Hypothalamus (tissue), 51 donors: ENCODE results near the gene NR3C2.

Experiments
- DNase-seq, 51 donors: peaks; one replicate each; lab custom pipeline; 2025; lab: John Stamatoyannopoulos, UW

NR3C2 gene

GRCh38 chr4:148373093-148373492 lies 69.1 kb downstream of the NR3C2 start:
- no peak for DNase-seq

GRCh38 chr4:148369919-148370318 lies 72.3 kb downstream of the NR3C2 start:
- DNase-seq, result no peak

GRCh38 chr4:148367756-148368155 lies 74.5 kb downstream of the NR3C2 start:
- DNase-seq, result no peak

- DNase-seq, result no peak
These were observed 76.0 kb downstream of the NR3C2 start for GRCh38 chr4:148366251-148366650.

- no peak for DNase-seq
These were observed 77.7 kb downstream of the NR3C2 start for GRCh38 chr4:148364525-148364924.

- no peak for DNase-seq
These were observed 82.4 kb downstream of the NR3C2 start for GRCh38 chr4:148359769-148360168.

GRCh38 chr4:148355442-148356123 lies 86.6 kb downstream of the NR3C2 start:
- DNase-seq, result no peak

GRCh38 chr4:148354186-148354585 lies 88.0 kb downstream of the NR3C2 start:
- no peak for DNase-seq

- DNase-seq, result no peak
These were observed 88.6 kb downstream of the NR3C2 start for GRCh38 chr4:148353571-148353970.

- no peak for DNase-seq
These were observed 93.1 kb downstream of the NR3C2 start for GRCh38 chr4:148349153-148349552.

GRCh38 chr4:148346657-148347056 lies 95.6 kb downstream of the NR3C2 start:
- DNase-seq, result no peak

- no peak for DNase-seq
These were observed 96.7 kb downstream of the NR3C2 start for GRCh38 chr4:148345509-148345908.

- no peak for DNase-seq
These were observed 97.3 kb downstream of the NR3C2 start for GRCh38 chr4:148344941-148345340.

- no peak for DNase-seq
These were observed 97.9 kb downstream of the NR3C2 start for GRCh38 chr4:148344352-148344751.

- no peak for DNase-seq
These were observed 100.0 kb downstream of the NR3C2 start for GRCh38 chr4:148341980-148342800.

- no peak for DNase-seq
These were observed 107.1 kb downstream of the NR3C2 start for GRCh38 chr4:148335133-148335532.

- DNase-seq, result no peak
These were observed 108.9 kb downstream of the NR3C2 start for GRCh38 chr4:148333265-148333664.

GRCh38 chr4:148332486-148332885 lies 109.7 kb downstream of the NR3C2 start:
- DNase-seq, result no peak

- no peak for DNase-seq
These were observed 111.5 kb downstream of the NR3C2 start for GRCh38 chr4:148330724-148331123.

GRCh38 chr4:148330161-148330560 lies 112.1 kb downstream of the NR3C2 start:
- DNase-seq, result no peak

- no peak for DNase-seq
These were observed 112.5 kb downstream of the NR3C2 start for GRCh38 chr4:148329751-148330150.

- no peak for DNase-seq
These were observed 114.5 kb downstream of the NR3C2 start for GRCh38 chr4:148327683-148328082.
